NT2/D1 (cell line): ENCODE results near the gene SLC35A5.

Experiments
- DNase-seq: peaks from one replicate; pipeline ENCODE4 v3.0.0-alpha.2; 2011; ENCODE audit warnings: low read depth, low spot score
- H3K27me3 ChIP-seq: 2 replicates; pipeline ENCODE4 v1.6.0; 2011; ENCODE audit warnings: mild to moderate bottlenecking; ENCODE audit not compliant: insufficient read length, insufficient read depth
- H3K36me3 ChIP-seq: 2 replicates; pipeline ENCODE4 v1.6.1; 2011; ENCODE audit warnings: mild to moderate bottlenecking, low read length, mixed read lengths; ENCODE audit not compliant: insufficient read depth, insufficient read length
- H3K4me1 ChIP-seq: 2 replicates; pipeline ENCODE4 v1.5.1; 2011; ENCODE audit not compliant: insufficient read depth, insufficient read length
- H3K4me3 ChIP-seq: 2 replicates; pipeline ENCODE4 v1.5.1; 2011; ENCODE audit warnings: low read depth; ENCODE audit not compliant: insufficient read length
- H3K9ac ChIP-seq: 2 replicates; pipeline ENCODE4 v1.6.0; 2011; ENCODE audit warnings: low read depth; ENCODE audit not compliant: insufficient read length
- H3K9me3 ChIP-seq: 2 replicates; pipeline ENCODE4 v1.5.1; 2011; ENCODE audit warnings: mild to moderate bottlenecking, low read length; ENCODE audit not compliant: insufficient read depth
- SUZ12 ChIP-seq: IDR thresholded peaks from 2 replicates; pipeline ENCODE4 v1.6.1; 2011; ENCODE audit not compliant: insufficient read length, insufficient read depth; ENCODE audit errors: extremely low read depth
- YY1 ChIP-seq: IDR thresholded peaks from 2 replicates; pipeline ENCODE4 v1.6.1; 2011; ENCODE audit not compliant: insufficient read length, insufficient read depth
- ZNF274 ChIP-seq: IDR thresholded peaks from 2 replicates; pipeline ENCODE4 v1.6.1; 2011; ENCODE audit warnings: mild to moderate bottlenecking, low read depth, low read length

SLC35A5 gene

DNA sequence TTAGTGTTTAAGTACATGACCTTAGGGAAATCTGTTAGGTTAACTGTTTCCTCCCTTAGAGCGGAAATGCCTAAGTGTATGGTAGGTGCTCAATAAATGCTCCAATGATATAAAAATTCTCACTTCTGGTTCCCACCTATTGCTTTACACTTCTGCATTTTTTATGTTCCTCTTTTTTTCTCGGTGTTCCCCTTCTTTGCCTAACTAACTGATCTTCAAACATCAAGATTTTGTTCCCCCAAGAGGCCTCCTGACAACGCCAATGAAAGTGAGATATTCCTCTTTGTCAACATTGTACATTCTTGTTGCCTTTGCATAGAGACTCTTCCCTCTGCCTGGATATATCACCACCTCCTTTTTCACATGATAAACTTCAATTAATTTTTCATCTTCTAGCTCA is 17.4 kb downstream of the SLC35A5 start:
- no peak for DNase-seq
- Histone ChIP-seq H3K36me3 (peaks cover 33% of the 10 kb centered on the region), H3K4me1 (no peaks in the 10 kb centered on the region), H3K4me3 (no peak overlapping the region), H3K9ac (no peak overlapping the region), H3K9me3 (no peaks in the 10 kb centered on the region), H3K27me3 (no peaks in the 10 kb centered on the region)
- TF ChIP-seq SUZ12 (no peak), YY1 (no peak), ZNF274 (no peak)

DNA sequence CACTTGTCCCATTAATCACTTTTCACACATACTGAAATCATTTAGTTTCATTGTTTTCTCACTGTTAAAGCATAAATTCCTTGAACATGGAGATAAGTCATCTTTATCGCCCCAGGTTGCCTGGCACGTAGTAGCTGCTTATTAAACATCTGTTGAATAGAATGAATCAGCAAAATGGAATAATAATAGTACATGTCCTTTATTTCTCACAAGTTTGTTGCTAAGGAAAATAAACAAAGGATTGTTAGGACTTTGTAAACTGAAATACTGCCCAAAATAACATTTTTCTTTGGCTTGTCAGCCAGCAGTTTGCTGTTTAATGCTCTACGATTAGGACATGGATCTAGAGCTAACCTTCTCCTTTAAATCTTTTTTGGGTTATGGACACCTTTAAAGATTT is 17.9 kb downstream of the SLC35A5 start:
- Histone ChIP-seq H3K9ac (no peak overlapping the region), H3K9me3 (no peaks in the 10 kb centered on the region), H3K4me3 (no peak overlapping the region), H3K36me3 (peaks cover 33% of the 10 kb centered on the region), H3K27me3 (no peaks in the 10 kb centered on the region), H3K4me1 (no peaks in the 10 kb centered on the region)
- no peak for DNase-seq
- TF ChIP-seq ZNF274 = no peak
- no peak for TF ChIP-seq SUZ12
- no peak for TF ChIP-seq YY1

DNA sequence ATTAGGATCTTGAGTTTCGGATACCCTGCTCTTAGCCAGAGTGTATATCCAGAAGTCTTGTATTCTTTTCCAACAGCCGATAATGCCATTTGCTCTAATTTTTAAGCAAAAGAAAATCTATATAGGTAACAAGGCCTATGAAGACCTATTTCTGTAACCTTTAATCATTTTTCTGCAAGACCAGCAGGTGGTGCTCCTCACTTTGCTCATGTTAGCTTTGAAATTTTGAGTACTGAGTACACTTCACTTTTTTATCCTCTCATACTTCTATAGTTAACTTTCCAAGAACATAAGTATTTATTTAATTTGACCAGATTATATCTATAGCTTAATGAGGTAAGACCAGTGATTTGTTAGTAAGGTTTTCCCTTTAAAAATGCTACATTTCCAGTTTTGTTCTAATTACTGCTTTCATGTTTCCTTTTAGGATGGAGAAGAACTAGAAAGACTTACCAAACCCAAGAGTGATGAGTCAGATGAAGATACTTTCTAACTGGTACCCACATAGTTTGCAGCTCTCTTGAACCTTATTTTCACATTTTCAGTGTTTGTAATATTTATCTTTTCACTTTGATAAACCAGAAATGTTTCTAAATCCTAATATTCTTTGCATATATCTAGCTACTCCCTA is 20.5 kb downstream of the SLC35A5 start:
- no peaks in the 10 kb centered on the region for H3K9me3 ChIP-seq
- H3K4me3 ChIP-seq = no peak overlapping the region
- TF ChIP-seq YY1 = no peak
- no peaks in the 10 kb centered on the region for H3K4me1 ChIP-seq
- H3K9ac ChIP-seq = no peak overlapping the region
- H3K27me3 ChIP-seq = no peaks in the 10 kb centered on the region
- DNase-seq = peak; percentile 39
- H3K36me3 ChIP-seq = peaks cover 36% of the 10 kb centered on the region

DNA sequence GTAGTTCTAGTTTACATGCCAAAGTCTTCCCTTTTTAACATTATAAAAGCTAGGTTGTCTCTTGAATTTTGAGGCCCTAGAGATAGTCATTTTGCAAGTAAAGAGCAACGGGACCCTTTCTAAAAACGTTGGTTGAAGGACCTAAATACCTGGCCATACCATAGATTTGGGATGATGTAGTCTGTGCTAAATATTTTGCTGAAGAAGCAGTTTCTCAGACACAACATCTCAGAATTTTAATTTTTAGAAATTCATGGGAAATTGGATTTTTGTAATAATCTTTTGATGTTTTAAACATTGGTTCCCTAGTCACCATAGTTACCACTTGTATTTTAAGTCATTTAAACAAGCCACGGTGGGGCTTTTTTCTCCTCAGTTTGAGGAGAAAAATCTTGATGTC is 21.3 kb downstream of the SLC35A5 start:
- no peak overlapping the region for H3K9ac ChIP-seq
- TF ChIP-seq YY1 (no peak), SUZ12 (no peak), ZNF274 (no peak)
- no peak overlapping the region for H3K4me3 ChIP-seq
- H3K36me3 ChIP-seq = peaks cover 36% of the 10 kb centered on the region
- DNase-seq = no peak
- H3K4me1 ChIP-seq = no peaks in the 10 kb centered on the region
- H3K9me3 ChIP-seq = no peaks in the 10 kb centered on the region
- H3K27me3 ChIP-seq = no peaks in the 10 kb centered on the region

DNA sequence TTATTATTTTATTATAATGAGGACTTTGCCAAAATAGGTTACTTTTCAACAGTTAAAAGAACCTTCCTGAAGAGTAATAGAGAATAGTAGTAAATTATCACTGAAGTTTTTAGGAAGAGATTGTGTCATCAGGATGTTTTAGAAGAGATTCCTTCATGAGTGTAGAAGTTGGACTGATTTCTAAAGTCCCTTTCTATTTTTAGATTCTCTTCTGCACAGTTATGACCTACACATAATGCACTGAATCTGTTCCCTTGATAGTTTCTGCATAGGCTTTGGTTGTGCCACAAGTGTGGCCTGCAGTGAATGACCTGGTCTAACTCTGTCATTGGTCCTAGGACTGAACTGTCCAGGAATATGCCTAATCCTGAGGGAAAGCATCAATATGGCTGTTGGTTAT is 23.9 kb downstream of the SLC35A5 start:
- H3K27me3 ChIP-seq = no peaks in the 10 kb centered on the region
- H3K4me1 ChIP-seq = no peaks in the 10 kb centered on the region
- no peaks in the 10 kb centered on the region for H3K9me3 ChIP-seq
- DNase-seq = no peak
- H3K4me3 ChIP-seq = no peak overlapping the region
- H3K9ac ChIP-seq = no peak overlapping the region
- no peak for TF ChIP-seq SUZ12
- H3K36me3 ChIP-seq = peaks cover 32% of the 10 kb centered on the region

DNA sequence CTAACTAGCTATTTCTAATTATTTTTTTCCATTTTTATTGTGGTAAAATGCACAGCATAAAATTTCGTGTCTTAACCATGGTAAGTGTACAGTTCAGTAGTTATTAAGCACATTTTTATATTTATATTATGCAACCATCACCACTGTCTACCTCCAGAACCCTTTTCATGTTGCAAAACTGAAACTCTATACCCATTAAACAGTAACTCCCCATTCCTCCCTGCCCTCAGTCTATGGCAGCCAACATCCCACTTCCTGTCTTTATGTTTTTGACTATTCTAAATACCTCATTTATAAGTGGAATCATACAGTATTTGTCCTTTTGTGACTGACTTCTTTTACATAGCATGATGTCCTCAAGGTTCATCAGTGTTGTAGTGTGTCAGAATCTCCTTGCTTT is 25.5 kb downstream of the SLC35A5 start:
- Histone ChIP-seq H3K36me3 (peaks cover 30% of the 10 kb centered on the region), H3K9ac (no peak overlapping the region), H3K27me3 (no peaks in the 10 kb centered on the region), H3K9me3 (no peaks in the 10 kb centered on the region), H3K4me3 (no peak overlapping the region), H3K4me1 (no peaks in the 10 kb centered on the region)
- DNase-seq = no peak
- TF ChIP-seq ZNF274 (no peak), SUZ12 (no peak), YY1 (no peak)

DNA sequence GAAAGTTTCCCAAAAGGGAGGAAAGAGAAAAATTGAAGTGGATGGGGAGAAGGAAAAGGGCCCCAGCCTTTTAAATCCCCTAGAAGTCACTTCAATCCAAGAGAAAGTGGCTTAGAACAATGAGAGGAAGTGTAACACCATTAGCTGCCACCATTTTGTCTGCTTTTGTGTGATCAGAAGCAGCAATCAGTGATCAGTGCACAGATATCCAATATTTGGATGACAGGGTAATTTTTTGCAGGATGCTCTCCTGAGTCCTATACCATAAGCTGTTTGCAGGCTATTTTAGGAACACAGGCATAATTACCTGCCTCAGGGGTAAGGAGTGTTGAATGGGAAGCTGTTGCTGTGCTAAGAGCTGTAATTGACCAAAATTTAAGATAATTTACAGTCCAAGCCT is 31.4 kb downstream of the SLC35A5 start:
- Histone ChIP-seq H3K36me3 (no peaks in the 10 kb centered on the region), H3K9ac (no peak overlapping the region), H3K4me3 (no peak overlapping the region), H3K27me3 (no peaks in the 10 kb centered on the region), H3K4me1 (no peaks in the 10 kb centered on the region), H3K9me3 (no peaks in the 10 kb centered on the region)
- no peak for DNase-seq
- TF ChIP-seq ZNF274 = no peak
- no peak for TF ChIP-seq YY1
- no peak for TF ChIP-seq SUZ12

DNA sequence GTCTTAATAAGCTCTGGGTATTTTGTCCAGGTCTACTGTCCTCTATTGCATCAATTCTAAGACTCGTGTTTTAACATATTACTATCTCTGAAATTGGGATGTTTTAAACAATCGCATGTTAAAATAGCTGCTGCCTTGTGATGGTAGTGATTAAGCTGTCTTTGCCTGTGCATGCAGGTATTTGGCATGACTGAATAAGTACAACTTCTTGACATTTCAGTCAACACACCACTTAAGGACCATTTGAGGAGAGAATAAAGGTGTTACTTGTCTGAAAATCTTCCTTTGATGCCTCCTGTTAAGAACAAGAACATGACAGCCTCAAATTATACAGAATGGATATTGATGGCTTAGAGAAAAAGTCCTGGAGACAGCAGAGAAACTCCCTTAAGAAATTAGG is 33.0 kb downstream of the SLC35A5 start:
- H3K4me3 ChIP-seq = no peak overlapping the region
- no peaks in the 10 kb centered on the region for H3K9me3 ChIP-seq
- H3K9ac ChIP-seq = no peak overlapping the region
- no peak for TF ChIP-seq SUZ12
- TF ChIP-seq YY1 = no peak
- no peak for TF ChIP-seq ZNF274
- H3K36me3 ChIP-seq = no peaks in the 10 kb centered on the region
- no peak for DNase-seq
- no peaks in the 10 kb centered on the region for H3K4me1 ChIP-seq
- no peaks in the 10 kb centered on the region for H3K27me3 ChIP-seq
